Panc1 (cell line): ENCODE data around the gene ITGB2.

ENCODE experiments used
- CTCF ChIP-seq: fragments of 450-650 bp; IDR thresholded peaks from 2 replicates; pipeline ENCODE4 v1.5.1; 2017; ENCODE audit warnings: mild to moderate bottlenecking
- POLR2AphosphoS5 ChIP-seq: IDR thresholded peaks from 2 replicates; pipeline ENCODE4 v1.6.1; 2012; ENCODE audit warnings: mild to moderate bottlenecking, low read depth, low read length, moderate library complexity
- SIN3A ChIP-seq: IDR thresholded peaks from 2 replicates; pipeline ENCODE4 v1.6.1; 2012; ENCODE audit warnings: low read depth, mild to moderate bottlenecking, low read length, moderate library complexity, borderline replicate concordance; ENCODE audit not compliant: insufficient read depth
- TCF7L2 ChIP-seq: IDR thresholded peaks from 2 replicates; pipeline ENCODE4 v1.6.1; 2011; ENCODE audit warnings: mild to moderate bottlenecking, low read depth, low read length, inconsistent platforms
- TF ChIP-seq, protein P1 (sequence below), 2 experiments: IDR thresholded peaks; 2 replicates each; pipeline ENCODE4 v1.6.1; 2011 to 2012; ENCODE audit warnings: low read depth in 2 of 2, control low read depth in 1 of 2, low read length in 1 of 2, mild to moderate bottlenecking in 1 of 2, moderate library complexity in 1 of 2; ENCODE audit not compliant: insufficient read depth in 1 of 2

DNA sequence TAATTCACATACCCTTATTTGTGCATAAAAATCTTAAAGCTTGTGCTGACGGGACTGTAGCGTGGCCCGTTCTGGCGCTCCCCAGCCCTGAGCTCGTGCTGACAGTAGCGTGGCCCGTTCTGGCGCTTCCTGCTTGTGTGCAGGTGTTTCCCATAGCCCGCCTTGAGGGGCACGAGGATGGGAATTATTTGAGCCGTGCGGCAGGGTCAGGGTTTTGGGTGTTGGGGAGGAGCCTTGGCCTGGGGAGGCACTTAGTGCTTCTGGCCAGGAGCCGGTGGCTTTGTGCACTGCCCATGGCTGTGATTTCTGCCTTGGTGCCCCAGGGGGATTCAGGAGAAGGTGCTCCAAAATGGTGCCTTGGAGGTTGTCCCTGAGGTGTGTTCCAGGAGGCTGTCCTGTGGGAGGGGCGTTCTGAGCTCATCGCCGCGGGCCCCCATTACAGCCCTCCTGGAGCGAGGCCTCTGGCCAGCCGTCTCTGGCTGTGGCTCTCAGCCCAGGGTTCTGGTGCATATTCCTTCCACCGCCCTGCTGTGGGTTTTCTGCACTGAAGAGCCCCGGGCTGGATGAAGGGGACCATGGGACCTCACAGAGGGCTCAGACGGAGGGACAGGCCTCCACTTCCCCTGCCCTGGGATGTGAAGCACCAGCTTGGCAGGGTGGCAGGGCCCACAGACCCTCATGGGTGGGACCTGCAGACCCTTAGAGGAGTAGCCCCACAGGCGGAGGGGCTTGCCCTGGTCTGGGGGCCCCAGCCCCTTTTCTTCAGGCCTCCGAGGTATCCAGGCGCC is 25.7 kb upstream of the ITGB2 start:
- TF ChIP-seq CTCF (no peak), TCF7L2 (no peak), POLR2AphosphoS5 (no peak), SIN3A (no peak)
- TF ChIP-seq, protein P1, sequence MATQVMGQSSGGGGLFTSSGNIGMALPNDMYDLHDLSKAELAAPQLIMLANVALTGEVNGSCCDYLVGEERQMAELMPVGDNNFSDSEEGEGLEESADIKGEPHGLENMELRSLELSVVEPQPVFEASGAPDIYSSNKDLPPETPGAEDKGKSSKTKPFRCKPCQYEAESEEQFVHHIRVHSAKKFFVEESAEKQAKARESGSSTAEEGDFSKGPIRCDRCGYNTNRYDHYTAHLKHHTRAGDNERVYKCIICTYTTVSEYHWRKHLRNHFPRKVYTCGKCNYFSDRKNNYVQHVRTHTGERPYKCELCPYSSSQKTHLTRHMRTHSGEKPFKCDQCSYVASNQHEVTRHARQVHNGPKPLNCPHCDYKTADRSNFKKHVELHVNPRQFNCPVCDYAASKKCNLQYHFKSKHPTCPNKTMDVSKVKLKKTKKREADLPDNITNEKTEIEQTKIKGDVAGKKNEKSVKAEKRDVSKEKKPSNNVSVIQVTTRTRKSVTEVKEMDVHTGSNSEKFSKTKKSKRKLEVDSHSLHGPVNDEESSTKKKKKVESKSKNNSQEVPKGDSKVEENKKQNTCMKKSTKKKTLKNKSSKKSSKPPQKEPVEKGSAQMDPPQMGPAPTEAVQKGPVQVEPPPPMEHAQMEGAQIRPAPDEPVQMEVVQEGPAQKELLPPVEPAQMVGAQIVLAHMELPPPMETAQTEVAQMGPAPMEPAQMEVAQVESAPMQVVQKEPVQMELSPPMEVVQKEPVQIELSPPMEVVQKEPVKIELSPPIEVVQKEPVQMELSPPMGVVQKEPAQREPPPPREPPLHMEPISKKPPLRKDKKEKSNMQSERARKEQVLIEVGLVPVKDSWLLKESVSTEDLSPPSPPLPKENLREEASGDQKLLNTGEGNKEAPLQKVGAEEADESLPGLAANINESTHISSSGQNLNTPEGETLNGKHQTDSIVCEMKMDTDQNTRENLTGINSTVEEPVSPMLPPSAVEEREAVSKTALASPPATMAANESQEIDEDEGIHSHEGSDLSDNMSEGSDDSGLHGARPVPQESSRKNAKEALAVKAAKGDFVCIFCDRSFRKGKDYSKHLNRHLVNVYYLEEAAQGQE (IDR thresholded peaks at IDR 0.05; ENCODE audit: insufficient read depth in 1 of 2, low read depth in 2 of 2, low read length in 1 of 2): no peak
